ENCODE data around the gene TOLLIP. TPM values are rescaled to one million over a fixed set of nuclear protein-coding genes. Genes with fewer than 3 reads are reported as not detected.

Gene TOLLIP
- total RNA-seq, 6 experiments from 2014 or later: 68.3 to 103 (median 88.0) TPM

DNA sequence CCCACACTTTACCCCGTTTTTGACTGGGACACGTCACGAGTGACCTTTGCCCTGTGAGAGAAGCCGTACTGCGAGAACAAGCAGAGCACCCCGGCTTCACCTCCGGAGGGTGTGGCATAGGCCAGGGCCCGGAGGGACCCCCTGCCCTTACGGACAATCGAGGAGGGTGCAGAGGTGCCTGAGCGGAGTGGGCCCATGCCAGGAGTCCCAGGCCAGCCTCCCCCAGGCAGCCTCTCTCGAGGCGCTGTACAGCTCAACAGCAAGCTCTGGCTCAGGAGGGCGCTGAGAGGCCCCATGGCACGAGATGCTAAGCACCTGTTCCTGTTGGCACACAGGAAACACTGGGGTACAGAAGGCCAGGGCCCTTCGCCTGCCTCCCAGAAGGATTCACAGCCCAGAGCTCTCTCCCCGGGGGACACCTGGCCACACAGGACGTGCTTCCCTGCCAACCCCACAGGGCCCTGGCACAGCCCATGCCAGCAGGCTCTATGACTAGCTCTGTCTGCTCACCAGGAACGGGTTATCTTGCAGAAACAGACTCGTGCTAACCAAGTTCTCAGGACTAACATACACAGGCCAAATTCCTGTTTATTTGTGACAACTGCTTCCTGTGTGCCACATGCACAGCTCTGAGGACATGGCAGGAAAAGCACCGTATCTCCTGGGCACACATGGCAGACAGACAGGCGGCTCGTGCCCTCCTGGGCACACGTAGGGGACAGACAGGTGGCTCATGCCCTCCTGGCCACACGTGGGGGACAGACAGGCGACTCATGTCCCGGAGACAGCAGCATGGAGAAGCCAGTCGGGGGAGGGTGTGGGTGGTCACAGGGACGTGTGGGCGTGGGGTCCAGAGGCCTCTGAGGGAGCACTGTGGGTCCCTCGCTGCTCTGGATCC lies 11.6 kb downstream of the TOLLIP start:
- WGBS (ENCODE audit: insufficient coverage, low coverage, low lambda C conversion rate, missing lambda C conversion rate): 32% methylated on average over 13 of the region's 31 CpGs
- Histone ChIP-seq H3K4me1 (peaks cover 0 to 67% (median 34%) of the 10 kb centered on the region in 4 donors), H3K9me3 (no peaks in the 10 kb centered on the region), H3K27me3 (no peaks in the 10 kb centered on the region), H3K27ac (peak overlapping the region; percentile 62 to 96 (median 91)), H3K4me3 (peak overlapping the region in 1 of 3 donors; percentile 25), H3K36me3 (peaks cover 0 to 16% (median 5%) of the 10 kb centered on the region in 4 donors)
- intact Hi-C loops (cut with DNase I): no loop called here
- TF ChIP-seq POLR2A (IDR thresholded peaks at IDR 0.05) (no peak), CTCF (IDR thresholded peaks at IDR 0.05) (no peak)
- ATAC-seq: peak; percentile 54 to 69 (median 66)
- peak; percentile 63 to 86 (median 82) for DNase-seq

DNA sequence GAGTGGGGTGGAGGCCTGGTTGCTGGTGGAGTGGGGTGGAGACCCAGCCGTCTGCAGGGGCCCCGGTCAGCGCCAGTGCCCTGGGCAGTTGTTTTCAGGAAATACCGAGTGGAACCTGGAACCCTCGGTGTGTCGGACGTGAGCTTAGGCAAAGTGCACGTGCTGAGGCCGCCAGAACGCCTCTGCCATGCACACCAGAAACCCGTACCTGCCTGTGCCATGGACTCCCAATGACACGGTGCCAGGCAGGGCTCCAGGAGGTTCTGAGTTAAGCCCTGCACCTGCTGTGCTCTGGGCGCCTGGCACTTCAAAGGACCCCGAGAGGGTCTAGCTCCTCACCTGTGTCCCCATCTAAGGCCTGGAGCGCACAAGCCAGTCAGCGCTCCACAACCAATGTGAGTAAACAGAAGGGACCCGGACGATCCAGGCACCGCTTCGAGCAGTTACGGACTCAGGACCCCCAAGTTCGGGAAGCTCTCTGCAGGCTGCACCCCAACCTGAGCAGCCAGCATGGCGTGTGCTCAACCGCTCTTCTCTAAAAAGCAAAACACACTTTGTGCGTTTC lies 12.3 kb downstream of the TOLLIP start:
- intact Hi-C loops (cut with DNase I): no loop called here
- Histone ChIP-seq H3K4me1 (peaks cover 0 to 60% (median 32%) of the 10 kb centered on the region in 4 donors), H3K36me3 (peaks cover 0 to 24% (median 9%) of the 10 kb centered on the region in 4 donors), H3K4me3 (peak overlapping the region in 1 of 3 donors; percentile 25), H3K27me3 (no peaks in the 10 kb centered on the region), H3K9me3 (no peaks in the 10 kb centered on the region), H3K27ac (peak overlapping the region; percentile 62 to 96 (median 91))
- WGBS (ENCODE audit: insufficient coverage, low coverage, low lambda C conversion rate, missing lambda C conversion rate): 52% methylated on average over 5 of the region's 25 CpGs
- DNase-seq: peak in 1 of 3 donors; percentile 60
- no peak for TF ChIP-seq CTCF (IDR thresholded peaks at IDR 0.05)
- TF ChIP-seq POLR2A (IDR thresholded peaks at IDR 0.05): no peak
- ATAC-seq: peak in 2 of 4 donors; percentile 0 to 1

GRCh38 chr11:1296287-1296686 lies 13.1 kb downstream of the TOLLIP start:
- peak in 1 of 3 donors; percentile 45 for DNase-seq
- H3K27me3 ChIP-seq: no peaks in the 10 kb centered on the region
- TF ChIP-seq POLR2A (IDR thresholded peaks at IDR 0.05) (no peak), CTCF (IDR thresholded peaks at IDR 0.05) (no peak)
- peaks cover 0 to 52% (median 28%) of the 10 kb centered on the region in 4 donors for H3K4me1 ChIP-seq
- H3K4me3 ChIP-seq: no peak overlapping the region
- no peak overlapping the region for H3K27ac ChIP-seq
- no peak for ATAC-seq
- WGBS (ENCODE audit: insufficient coverage, low coverage, low lambda C conversion rate, missing lambda C conversion rate): 73% methylated on average over 3 of the region's 9 CpGs
- H3K36me3 ChIP-seq: peaks cover 0 to 28% (median 9%) of the 10 kb centered on the region in 4 donors
- intact Hi-C loops (cut with DNase I): no loop called here
- H3K9me3 ChIP-seq: no peaks in the 10 kb centered on the region

GRCh38 chr11:1295591-1295990 lies 13.8 kb downstream of the TOLLIP start:
- Histone ChIP-seq H3K4me3 (no peak overlapping the region), H3K36me3 (peaks cover 0 to 33% (median 9%) of the 10 kb centered on the region in 4 donors), H3K27ac (no peak overlapping the region), H3K4me1 (peaks cover 0 to 45% (median 25%) of the 10 kb centered on the region in 4 donors), H3K27me3 (no peaks in the 10 kb centered on the region), H3K9me3 (no peaks in the 10 kb centered on the region)
- TF ChIP-seq CTCF (IDR thresholded peaks at IDR 0.05) (no peak), POLR2A (IDR thresholded peaks at IDR 0.05) (no peak)
- DNase-seq: peak in 1 of 3 donors; percentile 44
- WGBS (ENCODE audit: insufficient coverage, low coverage, low lambda C conversion rate, missing lambda C conversion rate): 40% methylated on average over 1 of the region's 23 CpGs
- intact Hi-C loops (cut with DNase I): no loop called here
- ATAC-seq: no peak

All from right lobe of liver (tissue), 6 donors.